Measurements from ENCODE around the gene MED12.
"Not testable (repeated sequence)": the region's sequence is repeated elsewhere in the genome, so short reads cannot be mapped to it uniquely, and the experiment has no call there.

DNA sequence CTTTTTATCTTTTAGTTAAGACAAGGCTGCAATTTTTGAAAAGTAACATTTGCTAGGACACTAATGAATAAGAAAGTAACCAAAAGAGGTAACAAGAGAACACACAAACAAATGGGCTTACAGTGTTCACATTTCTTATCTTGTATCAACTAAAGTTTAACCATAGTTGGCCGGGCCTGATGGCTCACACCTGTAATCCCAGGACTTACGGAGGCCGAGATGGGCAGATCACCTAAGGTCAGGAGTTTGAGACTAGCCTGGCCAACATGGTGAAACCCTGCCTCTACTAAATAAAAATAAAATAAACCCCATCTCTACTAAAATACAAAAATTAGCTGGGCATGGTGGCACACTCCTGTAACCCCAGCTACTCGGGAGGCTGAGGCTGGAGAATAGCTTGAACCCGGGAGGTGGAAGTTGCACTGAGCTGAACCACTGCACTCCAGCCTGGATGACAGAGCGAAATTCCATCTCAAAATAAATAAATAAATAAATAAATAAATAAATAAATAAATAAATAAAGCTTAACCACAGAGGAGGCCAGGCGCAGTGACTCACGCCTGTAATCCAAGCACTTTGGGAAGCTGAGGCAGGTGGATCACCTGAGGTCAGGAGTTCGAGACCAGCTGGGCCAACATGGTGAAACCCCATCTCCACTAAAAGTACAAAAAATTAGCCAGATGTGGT, 62.3 kb downstream of the MED12 start:
- TF ChIP-seq, protein P1, sequence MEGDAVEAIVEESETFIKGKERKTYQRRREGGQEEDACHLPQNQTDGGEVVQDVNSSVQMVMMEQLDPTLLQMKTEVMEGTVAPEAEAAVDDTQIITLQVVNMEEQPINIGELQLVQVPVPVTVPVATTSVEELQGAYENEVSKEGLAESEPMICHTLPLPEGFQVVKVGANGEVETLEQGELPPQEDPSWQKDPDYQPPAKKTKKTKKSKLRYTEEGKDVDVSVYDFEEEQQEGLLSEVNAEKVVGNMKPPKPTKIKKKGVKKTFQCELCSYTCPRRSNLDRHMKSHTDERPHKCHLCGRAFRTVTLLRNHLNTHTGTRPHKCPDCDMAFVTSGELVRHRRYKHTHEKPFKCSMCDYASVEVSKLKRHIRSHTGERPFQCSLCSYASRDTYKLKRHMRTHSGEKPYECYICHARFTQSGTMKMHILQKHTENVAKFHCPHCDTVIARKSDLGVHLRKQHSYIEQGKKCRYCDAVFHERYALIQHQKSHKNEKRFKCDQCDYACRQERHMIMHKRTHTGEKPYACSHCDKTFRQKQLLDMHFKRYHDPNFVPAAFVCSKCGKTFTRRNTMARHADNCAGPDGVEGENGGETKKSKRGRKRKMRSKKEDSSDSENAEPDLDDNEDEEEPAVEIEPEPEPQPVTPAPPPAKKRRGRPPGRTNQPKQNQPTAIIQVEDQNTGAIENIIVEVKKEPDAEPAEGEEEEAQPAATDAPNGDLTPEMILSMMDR (IDR thresholded peaks at IDR 0.05; ENCODE audit: insufficient read depth, low read depth, low read length), result not testable (repeated sequence)
- not testable (repeated sequence) for TF ChIP-seq EZH2 (IDR thresholded peaks at IDR 0.05; ENCODE audit: insufficient read depth, low read length)

All from astrocyte (in vitro differentiated cells and primary cell).